ENCODE data around the gene THSD4.

The THSD4 gene
- total RNA-seq = 0 to 0.17 (median 0.09) reads per million in 3 donors

DNA sequence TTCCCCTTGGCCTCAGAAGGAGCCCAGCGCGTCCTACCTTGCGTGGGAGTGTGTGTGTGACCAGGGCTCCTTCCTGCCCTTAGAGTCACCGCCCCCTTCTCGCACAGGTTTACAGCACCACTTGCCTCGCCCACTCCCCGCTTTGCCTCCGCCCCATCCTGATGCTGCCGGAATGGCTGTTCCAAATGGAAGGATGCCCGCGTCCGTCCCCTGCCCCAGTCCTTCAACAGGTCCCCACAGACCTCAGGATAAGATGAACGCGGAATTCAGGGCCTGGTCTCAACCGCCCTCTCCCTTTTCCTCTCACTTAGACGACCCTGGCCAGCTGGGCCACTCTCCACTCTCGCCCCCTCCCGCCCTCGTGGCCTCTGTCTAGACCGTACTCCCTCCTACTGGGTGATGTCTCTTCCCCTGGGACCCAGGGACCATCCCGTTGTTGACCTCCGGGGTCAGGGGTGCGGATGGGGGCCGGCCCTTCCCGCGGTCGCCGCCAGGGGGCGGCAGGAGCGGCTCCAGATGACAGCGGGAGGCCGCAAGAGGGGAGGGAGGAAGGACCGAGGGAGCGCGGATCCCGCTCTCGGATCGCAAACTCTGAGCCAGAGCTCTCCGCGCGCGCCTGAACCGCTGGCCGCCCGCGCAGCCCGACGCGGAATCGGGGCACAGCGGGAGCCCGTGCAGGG lies at the start of gene THSD4:
THSD4 (plus strand) TSS at position 585 of the 680 bp plus-strand sequence.
- Histone ChIP-seq H3K36me3 (ENCODE audit: control insufficient read depth, insufficient read depth, low read length) (no peaks in the 10 kb centered on the region), H3K4me1 (ENCODE audit: control insufficient read depth, insufficient read depth, low read length, poor library complexity, severe bottlenecking) (peaks cover 4% of the 10 kb centered on the region), H3K27ac (ENCODE audit: insufficient read depth, low read length, poor library complexity, severe bottlenecking) (no peak within 1 kb of the TSS), H3K9me3 (ENCODE audit: control insufficient read depth, low read length) (no peaks in the 10 kb centered on the region), H3K27me3 (replicated peaks; ENCODE audit: control insufficient read depth, insufficient read depth, low read length, poor library complexity, severe bottlenecking) (peaks cover 14% of the 10 kb centered on the region), H3K4me3 (ENCODE audit: insufficient read depth, low read depth, low read length, poor library complexity, severe bottlenecking) (peak within 1 kb of the TSS; percentile 36)
- peak; percentile 2 to 12 (median 2) for DNase-seq

DNA sequence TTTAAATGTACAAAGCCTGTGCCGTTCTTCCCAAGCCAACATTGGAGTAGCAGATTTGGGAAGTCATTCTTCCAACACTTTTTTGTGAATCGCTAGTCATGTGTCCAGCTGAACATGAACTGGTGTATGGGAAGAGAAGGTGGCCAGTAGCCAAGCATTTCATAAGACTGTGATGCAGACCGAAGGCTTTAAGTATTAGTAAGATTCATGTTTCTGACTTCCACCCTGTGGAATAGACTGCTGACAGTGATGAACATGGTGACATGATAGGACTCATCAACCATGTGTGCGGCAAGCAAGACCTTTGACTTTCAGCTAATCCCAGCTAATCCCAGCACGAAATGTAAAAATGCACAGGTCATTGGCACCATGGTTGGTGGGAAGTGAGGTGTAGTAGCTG lies 48.3 kb upstream of the THSD4 start:
- peaks cover 3% of the 10 kb centered on the region for H3K27me3 ChIP-seq (replicated peaks; ENCODE audit: control insufficient read depth, insufficient read depth, low read length, poor library complexity, severe bottlenecking)
- H3K36me3 ChIP-seq (ENCODE audit: control insufficient read depth, insufficient read depth, low read length) = no peaks in the 10 kb centered on the region
- H3K27ac ChIP-seq (ENCODE audit: insufficient read depth, low read length, poor library complexity, severe bottlenecking) = no peak overlapping the region
- H3K4me1 ChIP-seq (ENCODE audit: control insufficient read depth, insufficient read depth, low read length, poor library complexity, severe bottlenecking) = no peaks in the 10 kb centered on the region
- no peaks in the 10 kb centered on the region for H3K9me3 ChIP-seq (ENCODE audit: control insufficient read depth, low read length)
- H3K4me3 ChIP-seq (ENCODE audit: insufficient read depth, low read depth, low read length, poor library complexity, severe bottlenecking) = no peak overlapping the region
- no peak for DNase-seq

- no peaks in the 10 kb centered on the region for H3K4me1 ChIP-seq (ENCODE audit: control insufficient read depth, insufficient read depth, low read length, poor library complexity, severe bottlenecking)
- DNase-seq = no peak
- H3K9me3 ChIP-seq (ENCODE audit: control insufficient read depth, low read length) = no peaks in the 10 kb centered on the region
- no peak overlapping the region for H3K27ac ChIP-seq (ENCODE audit: insufficient read depth, low read length, poor library complexity, severe bottlenecking)
- H3K36me3 ChIP-seq (ENCODE audit: control insufficient read depth, insufficient read depth, low read length) = no peaks in the 10 kb centered on the region
- no peak overlapping the region for H3K4me3 ChIP-seq (ENCODE audit: insufficient read depth, low read depth, low read length, poor library complexity, severe bottlenecking)
- no peaks in the 10 kb centered on the region for H3K27me3 ChIP-seq (replicated peaks; ENCODE audit: control insufficient read depth, insufficient read depth, low read length, poor library complexity, severe bottlenecking)
Observed at GRCh38 chr15:71069693-71070092, 45.6 kb upstream of the THSD4 start.

DNA sequence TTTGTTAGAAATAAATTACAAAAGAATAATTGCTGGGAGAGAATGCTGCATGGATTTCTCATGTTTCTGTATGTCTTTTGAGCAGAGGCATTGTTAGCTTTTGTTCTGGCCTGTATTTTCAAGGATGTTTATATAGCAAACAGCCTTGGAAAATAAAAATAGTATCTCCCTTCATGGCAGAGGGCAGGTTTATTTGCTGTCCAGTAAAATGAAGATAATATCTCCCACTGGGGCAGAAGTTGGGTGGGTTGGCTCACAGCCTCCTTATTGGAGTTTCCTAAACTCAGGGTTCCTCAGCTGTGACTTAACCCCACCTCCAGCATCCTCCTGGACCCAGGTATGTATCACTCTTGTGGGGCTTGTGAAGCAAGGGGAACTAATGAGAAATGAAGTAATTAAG lies 43.7 kb upstream of the THSD4 start:
- Histone ChIP-seq H3K27ac (ENCODE audit: insufficient read depth, low read length, poor library complexity, severe bottlenecking) (no peak overlapping the region), H3K4me3 (ENCODE audit: insufficient read depth, low read depth, low read length, poor library complexity, severe bottlenecking) (no peak overlapping the region), H3K4me1 (ENCODE audit: control insufficient read depth, insufficient read depth, low read length, poor library complexity, severe bottlenecking) (no peaks in the 10 kb centered on the region), H3K27me3 (replicated peaks; ENCODE audit: control insufficient read depth, insufficient read depth, low read length, poor library complexity, severe bottlenecking) (no peaks in the 10 kb centered on the region), H3K36me3 (ENCODE audit: control insufficient read depth, insufficient read depth, low read length) (no peaks in the 10 kb centered on the region), H3K9me3 (ENCODE audit: control insufficient read depth, low read length) (no peaks in the 10 kb centered on the region)
- no peak for DNase-seq

DNA sequence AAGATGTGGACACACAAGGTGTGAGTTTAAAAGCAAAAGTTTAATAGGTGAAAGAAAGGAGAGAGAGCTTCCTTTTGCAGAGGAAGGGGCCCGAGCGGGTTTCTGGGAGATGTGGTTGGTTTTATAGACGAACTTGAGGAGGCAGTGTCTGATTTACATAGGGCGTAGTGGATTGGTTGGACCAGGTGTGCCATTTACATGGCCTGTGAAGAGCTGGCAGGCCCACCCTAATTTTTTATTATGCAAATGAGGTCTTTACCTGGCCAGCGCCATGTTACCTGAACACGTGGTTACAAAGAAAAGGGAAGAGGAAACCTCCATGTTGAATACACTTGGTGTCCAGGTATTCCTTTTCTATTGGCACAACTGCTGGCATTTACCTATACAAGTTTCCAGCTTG lies 42.8 kb upstream of the THSD4 start:
- Histone ChIP-seq H3K4me1 (ENCODE audit: control insufficient read depth, insufficient read depth, low read length, poor library complexity, severe bottlenecking) (no peaks in the 10 kb centered on the region), H3K27ac (ENCODE audit: insufficient read depth, low read length, poor library complexity, severe bottlenecking) (no peak overlapping the region), H3K36me3 (ENCODE audit: control insufficient read depth, insufficient read depth, low read length) (no peaks in the 10 kb centered on the region), H3K4me3 (ENCODE audit: insufficient read depth, low read depth, low read length, poor library complexity, severe bottlenecking) (no peak overlapping the region), H3K9me3 (ENCODE audit: control insufficient read depth, low read length) (no peaks in the 10 kb centered on the region), H3K27me3 (replicated peaks; ENCODE audit: control insufficient read depth, insufficient read depth, low read length, poor library complexity, severe bottlenecking) (no peaks in the 10 kb centered on the region)
- DNase-seq = no peak

DNA sequence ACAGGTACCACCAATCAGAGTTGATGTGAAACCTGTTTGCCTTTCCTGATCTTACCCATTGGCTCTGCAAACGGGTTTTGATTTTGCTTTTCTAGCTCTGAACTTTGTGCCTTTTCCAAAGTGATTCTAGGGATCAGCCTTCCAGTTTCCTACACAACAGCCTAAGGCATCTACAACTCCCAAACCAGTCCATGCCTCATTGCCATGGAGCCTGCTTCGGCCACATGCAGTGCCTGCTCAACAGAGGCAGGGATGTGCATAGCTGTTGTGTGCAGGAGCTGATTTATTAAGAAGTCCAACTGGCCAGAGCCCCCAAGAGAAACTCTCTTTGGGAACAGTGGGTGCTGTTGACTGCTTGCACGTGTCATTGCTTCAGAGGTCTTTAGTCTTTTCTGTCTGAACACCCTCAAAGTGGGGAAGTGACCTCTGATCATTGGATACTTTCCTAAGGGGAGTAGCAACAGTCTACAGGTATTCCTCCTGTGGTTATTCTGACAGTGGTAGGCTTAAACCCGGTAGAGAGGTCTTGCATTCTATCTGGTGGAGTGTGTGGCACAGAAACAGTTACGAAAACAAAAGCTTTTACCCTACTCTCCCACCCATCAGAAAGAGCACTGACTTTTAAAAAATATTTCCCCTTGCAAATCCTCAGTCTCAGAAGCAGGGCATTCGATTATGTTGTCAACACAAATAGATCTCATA lies 36.6 kb upstream of the THSD4 start:
- Histone ChIP-seq H3K9me3 (ENCODE audit: control insufficient read depth, low read length) (no peaks in the 10 kb centered on the region), H3K27me3 (replicated peaks; ENCODE audit: control insufficient read depth, insufficient read depth, low read length, poor library complexity, severe bottlenecking) (no peaks in the 10 kb centered on the region), H3K4me3 (ENCODE audit: insufficient read depth, low read depth, low read length, poor library complexity, severe bottlenecking) (no peak overlapping the region), H3K4me1 (ENCODE audit: control insufficient read depth, insufficient read depth, low read length, poor library complexity, severe bottlenecking) (no peaks in the 10 kb centered on the region), H3K36me3 (ENCODE audit: control insufficient read depth, insufficient read depth, low read length) (no peaks in the 10 kb centered on the region), H3K27ac (ENCODE audit: insufficient read depth, low read length, poor library complexity, severe bottlenecking) (no peak overlapping the region)
- no peak for DNase-seq

- Histone ChIP-seq H3K27ac (ENCODE audit: insufficient read depth, low read length, poor library complexity, severe bottlenecking) (no peak overlapping the region), H3K4me1 (ENCODE audit: control insufficient read depth, insufficient read depth, low read length, poor library complexity, severe bottlenecking) (no peaks in the 10 kb centered on the region)
- DNase-seq = no peak
Observed at GRCh38 chr15:71079208-71080044, 35.8 kb upstream of the THSD4 start.

DNA sequence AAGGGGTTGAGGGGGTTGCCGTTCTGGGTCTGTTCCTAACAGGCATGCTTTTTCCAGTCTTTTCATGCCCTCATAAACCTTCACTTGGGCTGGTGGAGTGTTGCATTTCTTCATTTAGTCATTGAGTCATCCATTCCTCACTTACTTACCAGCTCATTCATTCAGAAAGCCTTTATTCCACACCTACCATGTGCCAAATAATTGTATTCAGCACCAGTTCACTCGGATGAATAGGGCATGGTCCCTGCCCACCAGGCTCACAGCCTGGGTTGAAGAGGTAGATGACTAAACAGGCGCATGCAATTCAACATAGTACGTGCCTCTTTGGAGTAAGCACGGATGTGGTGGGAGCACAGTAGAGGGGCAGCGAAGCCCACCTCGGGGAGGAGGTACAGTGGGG lies 35.1 kb upstream of the THSD4 start:
- H3K4me1 ChIP-seq (ENCODE audit: control insufficient read depth, insufficient read depth, low read length, poor library complexity, severe bottlenecking) = no peaks in the 10 kb centered on the region
- H3K4me3 ChIP-seq (ENCODE audit: insufficient read depth, low read depth, low read length, poor library complexity, severe bottlenecking) = no peak overlapping the region
- H3K9me3 ChIP-seq (ENCODE audit: control insufficient read depth, low read length) = no peaks in the 10 kb centered on the region
- no peak overlapping the region for H3K27ac ChIP-seq (ENCODE audit: insufficient read depth, low read length, poor library complexity, severe bottlenecking)
- no peaks in the 10 kb centered on the region for H3K36me3 ChIP-seq (ENCODE audit: control insufficient read depth, insufficient read depth, low read length)
- no peaks in the 10 kb centered on the region for H3K27me3 ChIP-seq (replicated peaks; ENCODE audit: control insufficient read depth, insufficient read depth, low read length, poor library complexity, severe bottlenecking)
- no peak for DNase-seq

More at GRCh38 chr15:71079208-71080044, 35.8 kb upstream of the THSD4 start:
- H3K27me3 ChIP-seq (replicated peaks; ENCODE audit: control insufficient read depth, insufficient read depth, low read length, poor library complexity, severe bottlenecking) = no peaks in the 10 kb centered on the region
- H3K4me3 ChIP-seq (ENCODE audit: insufficient read depth, low read depth, low read length, poor library complexity, severe bottlenecking) = no peak overlapping the region
- no peaks in the 10 kb centered on the region for H3K36me3 ChIP-seq (ENCODE audit: control insufficient read depth, insufficient read depth, low read length)
- H3K9me3 ChIP-seq (ENCODE audit: control insufficient read depth, low read length) = no peaks in the 10 kb centered on the region

DNA sequence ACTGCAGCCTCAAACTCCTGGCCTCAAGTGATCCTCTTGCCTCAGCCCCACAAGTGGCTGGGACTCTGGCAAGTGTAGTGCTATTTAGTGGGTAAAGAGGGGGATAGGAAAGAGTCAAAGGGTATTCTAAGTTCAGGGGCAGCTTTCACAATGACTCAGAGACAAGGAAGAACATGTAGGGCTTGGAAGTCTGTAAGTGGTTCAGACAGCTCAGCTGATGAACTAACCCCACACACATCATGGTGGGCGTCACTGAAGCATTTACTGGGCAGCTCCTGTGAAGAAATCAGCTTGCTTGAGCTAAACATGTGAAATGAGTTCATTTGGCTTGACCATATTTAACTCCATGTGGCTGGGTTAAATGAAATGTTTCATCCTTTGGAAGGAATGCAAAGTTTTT lies 34.6 kb upstream of the THSD4 start:
- H3K4me3 ChIP-seq (ENCODE audit: insufficient read depth, low read depth, low read length, poor library complexity, severe bottlenecking) = no peak overlapping the region
- no peaks in the 10 kb centered on the region for H3K36me3 ChIP-seq (ENCODE audit: control insufficient read depth, insufficient read depth, low read length)
- no peaks in the 10 kb centered on the region for H3K9me3 ChIP-seq (ENCODE audit: control insufficient read depth, low read length)
- H3K4me1 ChIP-seq (ENCODE audit: control insufficient read depth, insufficient read depth, low read length, poor library complexity, severe bottlenecking) = no peaks in the 10 kb centered on the region
- no peak for DNase-seq
- no peaks in the 10 kb centered on the region for H3K27me3 ChIP-seq (replicated peaks; ENCODE audit: control insufficient read depth, insufficient read depth, low read length, poor library complexity, severe bottlenecking)
- no peak overlapping the region for H3K27ac ChIP-seq (ENCODE audit: insufficient read depth, low read length, poor library complexity, severe bottlenecking)

DNA sequence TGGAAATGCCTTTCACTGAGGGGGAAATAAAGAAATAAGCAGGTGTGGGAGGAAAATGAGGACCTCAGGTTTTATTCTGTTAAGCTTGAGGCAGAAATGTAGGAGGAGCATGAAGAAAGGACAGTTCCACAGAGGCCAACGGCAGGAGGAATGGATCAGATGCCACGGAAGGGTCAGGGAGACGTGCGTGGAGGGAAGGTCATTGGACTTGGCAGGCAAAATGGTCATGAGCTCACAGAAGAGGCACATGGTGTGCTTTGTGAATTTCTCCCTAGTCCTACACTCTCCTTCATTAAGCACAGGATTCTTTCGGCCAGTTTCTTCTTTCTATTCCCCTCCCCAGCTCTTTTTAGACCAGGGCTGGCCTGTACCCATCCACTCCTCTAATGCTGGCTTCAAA lies 32.5 kb upstream of the THSD4 start:
- Histone ChIP-seq H3K4me1 (ENCODE audit: control insufficient read depth, insufficient read depth, low read length, poor library complexity, severe bottlenecking) (no peaks in the 10 kb centered on the region), H3K9me3 (ENCODE audit: control insufficient read depth, low read length) (no peaks in the 10 kb centered on the region), H3K27ac (ENCODE audit: insufficient read depth, low read length, poor library complexity, severe bottlenecking) (no peak overlapping the region), H3K27me3 (replicated peaks; ENCODE audit: control insufficient read depth, insufficient read depth, low read length, poor library complexity, severe bottlenecking) (no peaks in the 10 kb centered on the region), H3K36me3 (ENCODE audit: control insufficient read depth, insufficient read depth, low read length) (no peaks in the 10 kb centered on the region), H3K4me3 (ENCODE audit: insufficient read depth, low read depth, low read length, poor library complexity, severe bottlenecking) (no peak overlapping the region)
- DNase-seq = no peak

All from effector memory CD4-positive, alpha-beta T cell (primary cell).